GM12873 (cell line): Measurements from ENCODE around the gene ANKRD66.

ENCODE experiments used
- TF ChIP-seq, protein P1 (sequence below): IDR thresholded peaks from 2 replicates; pipeline ENCODE4 v1.5.1; 2012; ENCODE audit warnings: low read depth, mild to moderate bottlenecking, moderate library complexity, low read length, control low read depth; ENCODE audit not compliant: insufficient read depth; ENCODE audit errors: missing control alignments

Gene ANKRD66

GRCh38 chr6:46741482-46741881, 5.3 kb upstream of the ANKRD66 start:
- TF ChIP-seq, protein P1, sequence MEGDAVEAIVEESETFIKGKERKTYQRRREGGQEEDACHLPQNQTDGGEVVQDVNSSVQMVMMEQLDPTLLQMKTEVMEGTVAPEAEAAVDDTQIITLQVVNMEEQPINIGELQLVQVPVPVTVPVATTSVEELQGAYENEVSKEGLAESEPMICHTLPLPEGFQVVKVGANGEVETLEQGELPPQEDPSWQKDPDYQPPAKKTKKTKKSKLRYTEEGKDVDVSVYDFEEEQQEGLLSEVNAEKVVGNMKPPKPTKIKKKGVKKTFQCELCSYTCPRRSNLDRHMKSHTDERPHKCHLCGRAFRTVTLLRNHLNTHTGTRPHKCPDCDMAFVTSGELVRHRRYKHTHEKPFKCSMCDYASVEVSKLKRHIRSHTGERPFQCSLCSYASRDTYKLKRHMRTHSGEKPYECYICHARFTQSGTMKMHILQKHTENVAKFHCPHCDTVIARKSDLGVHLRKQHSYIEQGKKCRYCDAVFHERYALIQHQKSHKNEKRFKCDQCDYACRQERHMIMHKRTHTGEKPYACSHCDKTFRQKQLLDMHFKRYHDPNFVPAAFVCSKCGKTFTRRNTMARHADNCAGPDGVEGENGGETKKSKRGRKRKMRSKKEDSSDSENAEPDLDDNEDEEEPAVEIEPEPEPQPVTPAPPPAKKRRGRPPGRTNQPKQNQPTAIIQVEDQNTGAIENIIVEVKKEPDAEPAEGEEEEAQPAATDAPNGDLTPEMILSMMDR: no peak

DNA sequence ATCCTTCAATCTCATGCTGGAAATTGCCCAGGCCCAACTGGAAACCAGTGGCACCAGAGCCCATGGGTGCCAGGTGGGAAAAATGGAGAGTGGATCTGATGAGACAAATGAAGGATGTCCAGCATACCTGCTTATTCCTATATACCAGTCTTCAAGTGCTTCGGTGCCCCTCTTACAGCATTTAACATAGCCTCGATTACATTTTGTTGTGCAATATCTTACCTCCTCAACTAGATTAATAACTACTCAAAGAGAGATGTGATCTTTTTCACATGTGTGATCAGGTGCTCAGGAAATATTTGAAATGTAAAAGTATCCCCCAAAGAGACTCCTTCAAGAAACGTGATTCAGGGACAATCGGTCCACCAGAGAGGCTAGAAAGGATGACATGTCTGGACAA, 4.8 kb upstream of the ANKRD66 start:
- TF ChIP-seq, protein P1: no peak

DNA sequence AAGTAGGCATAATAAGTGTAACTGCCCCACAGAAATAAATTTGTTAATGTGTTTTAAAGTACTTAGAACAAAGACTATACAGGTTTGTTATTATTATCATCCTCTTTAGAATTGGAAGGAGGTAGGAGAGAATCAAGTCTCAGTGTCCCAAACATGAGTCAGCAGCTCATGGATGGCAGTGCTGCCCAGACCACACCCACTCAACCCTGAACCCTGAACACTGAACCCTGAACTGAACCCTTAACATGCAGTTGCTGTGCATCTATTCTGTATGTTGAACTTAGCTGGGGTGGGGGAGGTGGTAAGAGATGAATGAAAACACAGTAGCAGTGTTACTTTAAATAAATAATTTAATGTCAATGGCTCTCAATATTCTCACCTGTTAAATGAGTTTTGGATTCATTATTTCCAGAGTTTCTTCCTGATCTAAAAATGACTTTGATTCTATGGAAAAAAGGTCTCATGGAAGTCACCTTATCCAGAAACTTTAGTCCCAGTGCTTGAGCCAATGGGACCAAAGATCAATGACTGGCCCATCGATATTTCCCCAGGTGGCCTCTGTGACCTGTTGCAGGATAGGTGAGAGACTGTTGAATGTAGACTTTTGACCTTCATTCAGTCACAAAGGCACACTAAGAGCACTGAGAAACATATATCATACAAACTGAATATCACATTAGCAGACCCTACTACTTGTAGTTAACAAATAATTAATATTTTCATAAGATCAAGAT, 3.1 kb upstream of the ANKRD66 start:
- TF ChIP-seq, protein P1: no peak

DNA sequence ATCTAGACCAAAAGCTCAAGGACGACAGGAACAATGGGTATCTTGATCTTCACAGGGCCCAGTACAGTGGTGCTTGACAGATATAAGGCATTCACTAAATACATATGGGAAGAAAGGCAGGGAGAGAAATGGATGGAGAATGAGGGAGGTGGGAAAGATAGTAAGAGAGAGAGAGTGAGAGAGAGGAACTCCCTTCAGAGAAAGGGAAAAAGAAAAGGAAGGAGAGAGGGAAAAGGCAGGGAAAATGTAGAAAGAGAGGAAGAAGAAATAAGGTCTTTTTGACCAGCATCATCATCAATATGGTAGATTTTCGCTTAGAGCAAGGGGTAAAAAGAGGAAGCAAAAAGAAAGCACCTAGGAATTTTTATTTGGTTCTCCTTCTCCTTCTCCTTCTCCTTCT, 760 bp upstream of the ANKRD66 start:
- TF ChIP-seq, protein P1: no peak

GRCh38 chr6:46748940-46749503, 2.3 kb downstream of the ANKRD66 start:
- TF ChIP-seq, protein P1: no peak

- TF ChIP-seq, protein P1: no peak
Measured at GRCh38 chr6:46749731-46750130, 3.0 kb downstream of the ANKRD66 start.

DNA sequence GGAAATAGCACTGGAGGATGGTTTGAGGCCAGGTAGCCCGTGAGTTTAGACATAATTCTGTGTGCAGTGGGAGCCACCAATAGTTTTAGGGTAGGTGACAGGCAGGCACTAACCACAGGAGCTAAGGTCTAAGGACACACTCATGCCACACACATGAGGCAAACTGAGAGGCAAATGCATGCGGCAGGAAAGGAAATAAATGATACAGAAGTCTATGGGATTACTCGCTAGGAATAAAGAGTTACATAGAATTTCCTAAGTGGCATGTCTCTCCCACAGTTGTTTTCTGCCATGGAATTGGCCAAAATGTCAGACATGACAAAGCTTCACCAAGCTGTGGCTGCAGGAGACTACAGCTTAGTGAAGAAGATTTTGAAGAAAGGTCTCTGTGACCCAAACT, 4.9 kb downstream of the ANKRD66 start:
- TF ChIP-seq, protein P1: no peak
